HCT116 (cell line): ENCODE data around the gene VAPA. TPM values are rescaled to one million over a fixed set of nuclear protein-coding genes. Genes with fewer than 3 reads are reported as not detected.
"Not testable (repeated sequence)": the region's sequence is repeated elsewhere in the genome, so short reads cannot be mapped to it uniquely, and the experiment has no call there.

Experiments
- ATAC-seq: fragments of 200-7000 bp; cut with Tn5 transposase; 2 replicates; pipeline ENCODE4 v1.9.1; 2020; ENCODE audit warnings: mild to moderate bottlenecking, moderate library complexity
- BruUV-seq: library from RNA; stranded (reverse); fragments of 400-500 nt; replicated peaks from 2 replicates; lab custom pipeline; 2021; lab: Mats Ljungman, UMichigan
- CTCF ChIA-PET: fragments of 300-600 bp; sonication (Branson Sonifier 250); formaldehyde crosslinking; loops from one replicate; lab custom pipeline; 2021; ENCODE audit warnings: antibody characterized with exemption; lab: Charles Lee
- POLR2A ChIA-PET: fragments of 300-600, 350-600 bp; sonication (Branson Sonifier 250); formaldehyde crosslinking; loops from one replicate; lab custom pipeline; 2021; ENCODE audit warnings: antibody characterized with exemption; lab: Charles Lee
- RAD21 ChIA-PET, 2 experiments: fragments of 300-600 bp; sonication (Branson Sonifier 250); formaldehyde crosslinking; loops; one replicate each; lab custom pipeline; 2023; ENCODE audit warnings: low total read pairs in 2 of 2; ENCODE audit not compliant: uncharacterized antibody in 2 of 2, unreplicated experiment in 2 of 2, low non-redundant PET in 1 of 2; lab: Charles Lee
- DNase-seq: peaks from one replicate; pipeline ENCODE4 v3.0.0-alpha.2; 2010; ENCODE audit warnings: low read depth, low spot score
- H2AFZ ChIP-seq: fragments of 200-600 bp; shearing (Covaris generic), sonication (generic); 2 replicates; pipeline ENCODE4 v1.6.1; 2017; ENCODE audit warnings: low read depth, mixed run types, mixed read lengths, antibody characterized with exemption, low read length; ENCODE audit not compliant: poor library complexity, severe bottlenecking
- H3K27ac ChIP-seq: 2 replicates; pipeline ENCODE4 v1.5.1; 2012; ENCODE audit warnings: low read depth, low read length
- H3K27me3 ChIP-seq: fragments of 200-600 bp; sonication (generic); 2 replicates; pipeline ENCODE4 v1.6.1; 2016; ENCODE audit warnings: mixed run types, low read length, mixed read lengths; ENCODE audit not compliant: insufficient read depth
- H3K36me3 ChIP-seq, 2 experiments: fragments of 200-500 bp in 1 of 2; fragments of 200-600 bp in 1 of 2; sonication (Bioruptor generic) in 1 of 2; sonication (generic) in 1 of 2; 2 replicates each; pipeline versions ENCODE4 v1.5.1 to v1.6.1; 2014 to 2016; ENCODE audit warnings: low read length in 2 of 2, inconsistent platforms in 1 of 2, mixed read lengths in 1 of 2, mixed run types in 1 of 2; ENCODE audit not compliant: insufficient read depth in 2 of 2, control insufficient read depth in 1 of 2
- H3K4me1 ChIP-seq, 2 experiments: fragments of 200-600 bp in 1 of 2; sonication (generic) in 1 of 2; 2 replicates each; pipeline versions ENCODE4 v1.5.1 to v1.6.1; 2012 to 2017; ENCODE audit warnings: low read length in 2 of 2, inconsistent platforms in 1 of 2, mild to moderate bottlenecking in 1 of 2, mixed read lengths in 1 of 2, mixed run types in 1 of 2, moderate library complexity in 1 of 2; ENCODE audit not compliant: insufficient read depth in 2 of 2, control insufficient read depth in 1 of 2
- H3K4me2 ChIP-seq: fragments of 200-600 bp; sonication (generic); 2 replicates; pipeline ENCODE4 v1.6.1; 2017; ENCODE audit warnings: mixed run types, low read length, mixed read lengths
- H3K4me3 ChIP-seq, 2 experiments: fragments of 200-600 bp in 1 of 2; sonication (generic) in 1 of 2; replicated peaks in 1 of 2; 2 replicates each; pipeline ENCODE4 v1.5.1; 2011 to 2016; ENCODE audit warnings: low read length in 2 of 2, control low read depth in 1 of 2, low read depth in 1 of 2, mild to moderate bottlenecking in 1 of 2, mixed read lengths in 1 of 2, mixed run types in 1 of 2
- H3K79me2 ChIP-seq: fragments of 200-600 bp; sonication (generic); 2 replicates; pipeline ENCODE4 v1.6.1; 2017; ENCODE audit warnings: mild to moderate bottlenecking, mixed run types, low read length, moderate library complexity, mixed read lengths; ENCODE audit not compliant: insufficient read depth
- H3K9ac ChIP-seq: fragments of 200-600 bp; sonication (generic); 2 replicates; pipeline ENCODE4 v1.6.1; 2016; ENCODE audit warnings: low read length, mixed read lengths
- H3K9me2 ChIP-seq: fragments of 200-600 bp; sonication (generic), shearing (Covaris generic); 2 replicates; pipeline ENCODE4 v1.6.1; 2017; ENCODE audit warnings: mixed run types, mild to moderate bottlenecking, moderate library complexity; ENCODE audit not compliant: insufficient read depth
- H3K9me3 ChIP-seq, 2 experiments: fragments of 200-500 bp in 1 of 2; fragments of 200-600 bp in 1 of 2; sonication (Bioruptor generic) in 1 of 2; sonication (generic) in 1 of 2; 2 replicates each; pipeline ENCODE4 v1.6.1; 2014 to 2017; ENCODE audit warnings: low read length in 2 of 2, mixed read lengths in 2 of 2, inconsistent platforms in 1 of 2, low read depth in 1 of 2, mild to moderate bottlenecking in 1 of 2, mixed run types in 1 of 2, moderate library complexity in 1 of 2; ENCODE audit not compliant: control insufficient read depth in 1 of 2, insufficient read depth in 1 of 2
- H4K20me1 ChIP-seq: fragments of 200-600 bp; sonication (generic), shearing (Covaris generic); 2 replicates; pipeline ENCODE4 v1.6.1; 2017; ENCODE audit warnings: mixed run types, mild to moderate bottlenecking, moderate library complexity; ENCODE audit not compliant: insufficient read depth
- CEBPB ChIP-seq: IDR thresholded peaks from 2 replicates; pipeline ENCODE4 v1.6.1; 2012; ENCODE audit warnings: low read depth
- ELF1 ChIP-seq: IDR thresholded peaks from 2 replicates; pipeline ENCODE4 v1.6.1; 2012; ENCODE audit warnings: low read depth, borderline replicate concordance
- FOSL1 ChIP-seq: IDR thresholded peaks from 2 replicates; pipeline ENCODE4 v1.6.1; 2012; ENCODE audit warnings: low read depth
- POLR2A ChIP-seq: IDR thresholded peaks from 2 replicates; pipeline ENCODE4 v1.7.0; 2011; ENCODE audit warnings: borderline replicate concordance; ENCODE audit not compliant: insufficient read depth, insufficient read length; ENCODE audit errors: extremely low read depth
- POLR2AphosphoS5 ChIP-seq: IDR thresholded peaks from 2 replicates; pipeline ENCODE4 v1.6.1; 2011; ENCODE audit warnings: mild to moderate bottlenecking, low read depth, low read length, moderate library complexity
- SIN3A ChIP-seq: IDR thresholded peaks from 2 replicates; pipeline ENCODE4 v1.6.1; 2012; ENCODE audit warnings: low read depth
- TCF7L2 ChIP-seq: IDR thresholded peaks from 2 replicates; pipeline ENCODE4 v1.7.0; 2011; ENCODE audit warnings: borderline replicate concordance, inconsistent platforms; ENCODE audit not compliant: insufficient read depth, insufficient read length; ENCODE audit errors: extremely low read depth
- YY1 ChIP-seq: IDR thresholded peaks from 2 replicates; pipeline ENCODE4 v1.6.1; 2011; ENCODE audit warnings: low read length, low read depth, moderate library complexity, mild to moderate bottlenecking; ENCODE audit not compliant: insufficient replicate concordance; ENCODE audit errors: extremely low read depth
- intact Hi-C: fragments of 100-400 bp; cut with micrococcal nuclease; formaldehyde crosslinking; loops from 2 replicates; pipeline ENCODE4 v1.10.0; 2022
- total RNA-seq: library from RNA; stranded (reverse); gene quantifications from one replicate; pipeline ENCODE4 v1.2.1, GENCODE V29; 2021; ENCODE audit not compliant: unreplicated experiment
- TF ChIP-seq, protein P1 (sequence below): IDR thresholded peaks from 2 replicates; pipeline ENCODE4 v1.6.1; 2011; ENCODE audit warnings: mild to moderate bottlenecking, low read length, moderate library complexity; ENCODE audit not compliant: insufficient replicate concordance; ENCODE audit errors: extremely low read depth
- TF ChIP-seq, protein P2 (sequence below): IDR thresholded peaks from 2 replicates; pipeline ENCODE4 v1.6.1; 2012

VAPA gene
- total RNA-seq, 1 experiment from 2014 or later, result 295 TPM

DNA sequence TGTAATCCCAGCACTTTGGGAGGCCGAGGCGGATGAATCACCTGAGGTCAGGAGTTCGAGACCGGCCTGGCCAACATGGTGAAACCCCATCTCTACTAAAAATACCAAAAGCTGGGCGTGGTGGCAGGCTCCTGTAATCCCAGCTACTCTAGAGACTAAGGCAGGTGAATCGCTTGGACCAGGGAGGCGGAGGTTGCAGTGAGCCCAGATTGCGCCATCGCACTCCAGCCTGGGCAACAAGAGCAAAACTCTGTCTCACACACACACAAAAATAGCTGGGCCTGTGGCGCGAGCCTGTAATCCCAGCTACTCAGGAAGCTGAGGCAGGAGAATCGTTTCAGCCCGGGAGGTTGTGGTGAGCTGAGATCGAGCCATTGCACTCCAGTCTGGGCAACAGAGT lies 11.6 kb upstream of the VAPA start:
- H4K20me1 ChIP-seq, H3K9me3 ChIP-seq, POLR2A ChIA-PET, DNase-seq, intact Hi-C loops, H3K27ac ChIP-seq, H3K36me3 ChIP-seq, ATAC-seq, H3K27me3 ChIP-seq, CTCF ChIA-PET, BruUV-seq, H3K4me3 ChIP-seq, H3K79me2 ChIP-seq, RAD21 ChIA-PET, H2AFZ ChIP-seq, H3K9ac ChIP-seq, H3K9me2 ChIP-seq: not testable (repeated sequence)
- peak; percentile 66 for TF ChIP-seq CEBPB
- peaks cover 30 to 58% of the 10 kb centered on the region in 2 experiments for H3K4me1 ChIP-seq
- peak overlapping the region; percentile 86 for H3K4me2 ChIP-seq

DNA sequence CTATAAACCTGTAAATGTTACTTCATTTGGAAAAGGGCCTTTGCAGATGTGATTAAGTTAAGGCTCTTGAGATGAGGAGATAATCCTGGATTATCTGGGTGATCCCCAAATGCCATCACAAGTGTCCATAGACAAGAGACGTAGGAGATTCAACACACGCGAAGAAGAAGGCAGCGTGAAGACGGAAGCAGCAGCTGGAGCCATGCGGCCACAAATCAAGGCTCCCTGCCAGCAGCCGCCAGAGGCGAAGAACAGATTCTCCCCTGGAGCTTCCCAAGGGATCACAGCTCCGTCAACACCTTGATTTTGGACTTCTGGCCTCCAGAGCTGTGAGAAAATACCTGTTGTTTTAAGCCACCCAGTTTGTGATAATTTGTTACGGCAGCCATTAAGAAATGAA lies 11.0 kb upstream of the VAPA start:
- Histone ChIP-seq H3K27me3 (no peaks in the 10 kb centered on the region), H3K9ac (no peak overlapping the region), H3K4me1 (peaks cover 30 to 52% of the 10 kb centered on the region in 2 experiments), H2AFZ (peak overlapping the region; percentile 43), H3K27ac (no peak overlapping the region), H3K4me3 (no peak overlapping the region), H3K4me2 (no peak overlapping the region), H3K9me2 (no peaks in the 10 kb centered on the region), H4K20me1 (no peaks in the 10 kb centered on the region), H3K79me2 (no peaks in the 10 kb centered on the region), H3K36me3 (no peaks in the 10 kb centered on the region), H3K9me3 (no peaks in the 10 kb centered on the region)
- TF ChIP-seq SIN3A (no peak), FOSL1 (no peak), POLR2AphosphoS5 (no peak), CEBPB (no peak), ELF1 (no peak), TCF7L2 (no peak), YY1 (no peak), POLR2A (no peak)
- TF ChIP-seq, protein P1, sequence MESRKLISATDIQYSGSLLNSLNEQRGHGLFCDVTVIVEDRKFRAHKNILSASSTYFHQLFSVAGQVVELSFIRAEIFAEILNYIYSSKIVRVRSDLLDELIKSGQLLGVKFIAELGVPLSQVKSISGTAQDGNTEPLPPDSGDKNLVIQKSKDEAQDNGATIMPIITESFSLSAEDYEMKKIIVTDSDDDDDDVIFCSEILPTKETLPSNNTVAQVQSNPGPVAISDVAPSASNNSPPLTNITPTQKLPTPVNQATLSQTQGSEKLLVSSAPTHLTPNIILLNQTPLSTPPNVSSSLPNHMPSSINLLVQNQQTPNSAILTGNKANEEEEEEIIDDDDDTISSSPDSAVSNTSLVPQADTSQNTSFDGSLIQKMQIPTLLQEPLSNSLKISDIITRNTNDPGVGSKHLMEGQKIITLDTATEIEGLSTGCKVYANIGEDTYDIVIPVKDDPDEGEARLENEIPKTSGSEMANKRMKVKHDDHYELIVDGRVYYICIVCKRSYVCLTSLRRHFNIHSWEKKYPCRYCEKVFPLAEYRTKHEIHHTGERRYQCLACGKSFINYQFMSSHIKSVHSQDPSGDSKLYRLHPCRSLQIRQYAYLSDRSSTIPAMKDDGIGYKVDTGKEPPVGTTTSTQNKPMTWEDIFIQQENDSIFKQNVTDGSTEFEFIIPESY, result no peak
- TF ChIP-seq, protein P2, sequence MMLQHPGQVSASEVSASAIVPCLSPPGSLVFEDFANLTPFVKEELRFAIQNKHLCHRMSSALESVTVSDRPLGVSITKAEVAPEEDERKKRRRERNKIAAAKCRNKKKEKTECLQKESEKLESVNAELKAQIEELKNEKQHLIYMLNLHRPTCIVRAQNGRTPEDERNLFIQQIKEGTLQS, result no peak
- BruUV-seq, result no TSS peak
- ChIA-PET CTCF (no interaction called here), RAD21 (no interaction called here), POLR2A (no interaction called here)
- no peak for DNase-seq
- no peak for ATAC-seq
- intact Hi-C loops, result no loop called here
